Activated naive CD4-positive, alpha-beta T cell treated with anti-CD3 and anti-CD28 coated beads, Interleukin-2, amount 50 U/mL, for 24 hours (primary cell): Measurements from ENCODE around the gene CNTNAP2.

ENCODE experiments used
- H3K27ac Mint-ChIP-seq: one replicate; pipeline ENCODE4 v1.8.0; 2021; ENCODE audit warnings: mild to moderate bottlenecking, mixed read lengths
- H3K27me3 Mint-ChIP-seq: one replicate; pipeline ENCODE4 v1.8.0; 2021; ENCODE audit warnings: mixed read lengths
- H3K36me3 Mint-ChIP-seq: one replicate; pipeline ENCODE4 v1.8.0; 2021; ENCODE audit warnings: mixed read lengths
- H3K4me1 Mint-ChIP-seq: one replicate; pipeline ENCODE4 v1.8.0; 2021; ENCODE audit warnings: mixed read lengths
- H3K4me3 Mint-ChIP-seq: one replicate; pipeline ENCODE4 v1.8.0; 2021; ENCODE audit warnings: mild to moderate bottlenecking, mixed read lengths
- H3K9me3 Mint-ChIP-seq: one replicate; pipeline ENCODE4 v1.8.0; 2021; ENCODE audit warnings: mixed read lengths

CNTNAP2 gene

GRCh38 chr7:148104924-148105323, 1988.3 kb downstream of the CNTNAP2 start:
- Mint-ChIP-seq H3K4me3 (no peak overlapping the region), H3K36me3 (no peaks in the 10 kb centered on the region)

GRCh38 chr7:148105853-148106252, 1989.3 kb downstream of the CNTNAP2 start:
- H3K4me3 Mint-ChIP-seq = no peak overlapping the region
- no peaks in the 10 kb centered on the region for H3K36me3 Mint-ChIP-seq
- no peak overlapping the region for H3K27ac Mint-ChIP-seq
- H3K27me3 Mint-ChIP-seq = peaks cover 7% of the 10 kb centered on the region
- H3K4me1 Mint-ChIP-seq = no peaks in the 10 kb centered on the region
- H3K9me3 Mint-ChIP-seq = no peaks in the 10 kb centered on the region

More at GRCh38 chr7:148104924-148105323, 1988.3 kb downstream of the CNTNAP2 start:
- no peaks in the 10 kb centered on the region for H3K4me1 Mint-ChIP-seq
- H3K9me3 Mint-ChIP-seq = no peaks in the 10 kb centered on the region
- no peak overlapping the region for H3K27ac Mint-ChIP-seq
- H3K27me3 Mint-ChIP-seq = peaks cover 4% of the 10 kb centered on the region

GRCh38 chr7:148107443-148108127, 1991.0 kb downstream of the CNTNAP2 start:
- Mint-ChIP-seq H3K9me3 (no peaks in the 10 kb centered on the region), H3K4me3 (no peak overlapping the region), H3K4me1 (no peaks in the 10 kb centered on the region), H3K27ac (no peak overlapping the region), H3K36me3 (no peaks in the 10 kb centered on the region), H3K27me3 (peaks cover 8% of the 10 kb centered on the region)

GRCh38 chr7:148108381-148108780, 1991.8 kb downstream of the CNTNAP2 start:
- no peak overlapping the region for H3K4me3 Mint-ChIP-seq
- no peak overlapping the region for H3K27ac Mint-ChIP-seq
- H3K36me3 Mint-ChIP-seq = no peaks in the 10 kb centered on the region
- peaks cover 8% of the 10 kb centered on the region for H3K27me3 Mint-ChIP-seq
- H3K9me3 Mint-ChIP-seq = no peaks in the 10 kb centered on the region
- no peaks in the 10 kb centered on the region for H3K4me1 Mint-ChIP-seq

GRCh38 chr7:148110097-148110868, 1993.7 kb downstream of the CNTNAP2 start:
- no peak overlapping the region for H3K4me3 Mint-ChIP-seq
- no peak overlapping the region for H3K27ac Mint-ChIP-seq
- no peaks in the 10 kb centered on the region for H3K4me1 Mint-ChIP-seq
- no peaks in the 10 kb centered on the region for H3K36me3 Mint-ChIP-seq
- no peaks in the 10 kb centered on the region for H3K9me3 Mint-ChIP-seq
- H3K27me3 Mint-ChIP-seq = peaks cover 6% of the 10 kb centered on the region

GRCh38 chr7:148114804-148115203, 1998.2 kb downstream of the CNTNAP2 start:
- H3K4me3 Mint-ChIP-seq = no peak overlapping the region
- H3K36me3 Mint-ChIP-seq = no peaks in the 10 kb centered on the region
- no peaks in the 10 kb centered on the region for H3K9me3 Mint-ChIP-seq
- no peak overlapping the region for H3K27ac Mint-ChIP-seq
- no peaks in the 10 kb centered on the region for H3K4me1 Mint-ChIP-seq
- peaks cover 8% of the 10 kb centered on the region for H3K27me3 Mint-ChIP-seq

GRCh38 chr7:148115308-148115707, 1998.7 kb downstream of the CNTNAP2 start:
- H3K27me3 Mint-ChIP-seq = peaks cover 8% of the 10 kb centered on the region
- no peaks in the 10 kb centered on the region for H3K9me3 Mint-ChIP-seq
- H3K36me3 Mint-ChIP-seq = no peaks in the 10 kb centered on the region
- H3K27ac Mint-ChIP-seq = no peak overlapping the region
- no peak overlapping the region for H3K4me3 Mint-ChIP-seq
- H3K4me1 Mint-ChIP-seq = no peaks in the 10 kb centered on the region

GRCh38 chr7:148116195-148116594, 1999.6 kb downstream of the CNTNAP2 start:
- Mint-ChIP-seq H3K27ac (no peak overlapping the region), H3K36me3 (no peaks in the 10 kb centered on the region), H3K9me3 (no peaks in the 10 kb centered on the region), H3K4me3 (no peak overlapping the region), H3K4me1 (no peaks in the 10 kb centered on the region), H3K27me3 (peaks cover 5% of the 10 kb centered on the region)

- H3K4me1 Mint-ChIP-seq = no peaks in the 10 kb centered on the region
- no peak overlapping the region for H3K4me3 Mint-ChIP-seq
- no peaks in the 10 kb centered on the region for H3K36me3 Mint-ChIP-seq
- peaks cover 7% of the 10 kb centered on the region for H3K27me3 Mint-ChIP-seq
- H3K27ac Mint-ChIP-seq = no peak overlapping the region
- no peaks in the 10 kb centered on the region for H3K9me3 Mint-ChIP-seq
Measured at GRCh38 chr7:148116829-148117403, 2000.3 kb downstream of the CNTNAP2 start.

GRCh38 chr7:148118371-148118770, 2001.8 kb downstream of the CNTNAP2 start:
- H3K4me1 Mint-ChIP-seq = no peaks in the 10 kb centered on the region
- peak overlapping the region; percentile 73 for H3K27ac Mint-ChIP-seq
- H3K36me3 Mint-ChIP-seq = no peaks in the 10 kb centered on the region
- H3K27me3 Mint-ChIP-seq = peaks cover 7% of the 10 kb centered on the region
- H3K9me3 Mint-ChIP-seq = no peaks in the 10 kb centered on the region
- no peak overlapping the region for H3K4me3 Mint-ChIP-seq

- Mint-ChIP-seq H3K36me3 (no peaks in the 10 kb centered on the region), H3K27me3 (peaks cover 6% of the 10 kb centered on the region), H3K4me1 (no peaks in the 10 kb centered on the region), H3K4me3 (no peak overlapping the region), H3K27ac (no peak overlapping the region), H3K9me3 (no peaks in the 10 kb centered on the region)
Measured at GRCh38 chr7:148121401-148121800, 2004.8 kb downstream of the CNTNAP2 start.

- H3K27me3 Mint-ChIP-seq = peaks cover 6% of the 10 kb centered on the region
- H3K4me3 Mint-ChIP-seq = no peak overlapping the region
- H3K36me3 Mint-ChIP-seq = no peaks in the 10 kb centered on the region
- no peak overlapping the region for H3K27ac Mint-ChIP-seq
- H3K4me1 Mint-ChIP-seq = no peaks in the 10 kb centered on the region
- no peaks in the 10 kb centered on the region for H3K9me3 Mint-ChIP-seq
Measured at GRCh38 chr7:148121847-148122246, 2005.2 kb downstream of the CNTNAP2 start.

GRCh38 chr7:148124477-148124876, 2007.9 kb downstream of the CNTNAP2 start:
- peaks cover 3% of the 10 kb centered on the region for H3K27me3 Mint-ChIP-seq
- H3K4me1 Mint-ChIP-seq = no peaks in the 10 kb centered on the region
- H3K36me3 Mint-ChIP-seq = no peaks in the 10 kb centered on the region
- no peaks in the 10 kb centered on the region for H3K9me3 Mint-ChIP-seq
- H3K27ac Mint-ChIP-seq = no peak overlapping the region
- H3K4me3 Mint-ChIP-seq = no peak overlapping the region

- Mint-ChIP-seq H3K27ac (no peak overlapping the region), H3K4me3 (no peak overlapping the region), H3K27me3 (no peaks in the 10 kb centered on the region), H3K4me1 (no peaks in the 10 kb centered on the region), H3K36me3 (no peaks in the 10 kb centered on the region), H3K9me3 (no peaks in the 10 kb centered on the region)
Measured at GRCh38 chr7:148127374-148127773, 2010.8 kb downstream of the CNTNAP2 start.

- H3K27ac Mint-ChIP-seq = no peak overlapping the region
- no peaks in the 10 kb centered on the region for H3K36me3 Mint-ChIP-seq
- no peaks in the 10 kb centered on the region for H3K9me3 Mint-ChIP-seq
- peaks cover 3% of the 10 kb centered on the region for H3K27me3 Mint-ChIP-seq
- H3K4me1 Mint-ChIP-seq = no peaks in the 10 kb centered on the region
- no peak overlapping the region for H3K4me3 Mint-ChIP-seq
Measured at GRCh38 chr7:148129023-148129422, 2012.4 kb downstream of the CNTNAP2 start.

GRCh38 chr7:148135116-148135515, 2018.5 kb downstream of the CNTNAP2 start:
- H3K36me3 Mint-ChIP-seq = no peaks in the 10 kb centered on the region
- H3K27ac Mint-ChIP-seq = no peak overlapping the region
- no peaks in the 10 kb centered on the region for H3K4me1 Mint-ChIP-seq
- H3K9me3 Mint-ChIP-seq = no peaks in the 10 kb centered on the region
- H3K4me3 Mint-ChIP-seq = no peak overlapping the region
- H3K27me3 Mint-ChIP-seq = peaks cover 5% of the 10 kb centered on the region
